ENCODE data around the gene MYO18B. TPM values are rescaled to one million over a fixed set of nuclear protein-coding genes. Genes with fewer than 3 reads are reported as not detected.

The MYO18B gene
- total RNA-seq, 2 donors from 2014 or later = 0.11 TPM; not detected in 1

GRCh38 chr22:25709758-25710157 lies 32.2 kb upstream of the MYO18B start:
- H3K4me3 ChIP-seq = no peak overlapping the region
- no peak overlapping the region for H3K27ac ChIP-seq
- H3K4me1 ChIP-seq = no peaks in the 10 kb centered on the region
- no peaks in the 10 kb centered on the region for H3K9me3 ChIP-seq
- H3K27me3 ChIP-seq = no peaks in the 10 kb centered on the region
- intact Hi-C loops (cut with DNase I) = no loop called here
- H3K36me3 ChIP-seq = no peaks in the 10 kb centered on the region
- no peak for DNase-seq
- no peak for TF ChIP-seq CTCF (IDR thresholded peaks at IDR 0.05)
- no peak overlapping the region for H3K9ac ChIP-seq (ENCODE audit: low read depth in 2 of 2, low read length in 2 of 2)

DNA sequence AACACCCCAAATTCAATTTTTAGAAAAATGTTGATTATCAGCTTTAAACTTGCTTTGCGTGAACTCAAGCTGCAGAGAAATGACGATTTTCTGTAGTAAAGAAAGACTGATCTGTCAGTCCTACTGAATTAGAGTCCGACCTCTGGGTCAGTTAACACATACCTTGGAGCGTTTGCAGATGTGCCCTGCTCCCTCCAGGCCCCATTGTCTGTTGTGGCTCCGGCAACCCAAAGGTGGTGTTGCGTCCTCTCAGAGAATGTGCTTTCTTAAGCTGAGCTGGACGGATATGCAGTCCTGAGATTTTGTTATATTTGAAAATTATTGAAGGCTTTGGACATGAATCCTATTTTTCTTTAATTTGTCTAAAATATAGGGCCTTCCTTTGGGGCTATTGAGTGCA lies 31.5 kb upstream of the MYO18B start:
- no peak for DNase-seq
- H3K36me3 ChIP-seq = no peaks in the 10 kb centered on the region
- no peak overlapping the region for H3K9ac ChIP-seq (ENCODE audit: low read depth in 2 of 2, low read length in 2 of 2)
- no peak overlapping the region for H3K4me3 ChIP-seq
- intact Hi-C loops (cut with DNase I) = no loop called here
- no peak for TF ChIP-seq CTCF (IDR thresholded peaks at IDR 0.05)
- H3K27me3 ChIP-seq = no peaks in the 10 kb centered on the region
- H3K4me1 ChIP-seq = no peaks in the 10 kb centered on the region
- H3K27ac ChIP-seq = no peak overlapping the region
- H3K9me3 ChIP-seq = no peaks in the 10 kb centered on the region

GRCh38 chr22:25711491-25711890 lies 30.5 kb upstream of the MYO18B start:
- TF ChIP-seq CTCF (IDR thresholded peaks at IDR 0.05) = no peak
- Histone ChIP-seq H3K27me3 (no peaks in the 10 kb centered on the region), H3K4me1 (no peaks in the 10 kb centered on the region), H3K36me3 (no peaks in the 10 kb centered on the region), H3K9me3 (no peaks in the 10 kb centered on the region), H3K4me3 (no peak overlapping the region), H3K27ac (no peak overlapping the region), H3K9ac (ENCODE audit: low read depth in 2 of 2, low read length in 2 of 2) (no peak overlapping the region)
- DNase-seq = no peak
- intact Hi-C loops (cut with DNase I) = no loop called here

DNA sequence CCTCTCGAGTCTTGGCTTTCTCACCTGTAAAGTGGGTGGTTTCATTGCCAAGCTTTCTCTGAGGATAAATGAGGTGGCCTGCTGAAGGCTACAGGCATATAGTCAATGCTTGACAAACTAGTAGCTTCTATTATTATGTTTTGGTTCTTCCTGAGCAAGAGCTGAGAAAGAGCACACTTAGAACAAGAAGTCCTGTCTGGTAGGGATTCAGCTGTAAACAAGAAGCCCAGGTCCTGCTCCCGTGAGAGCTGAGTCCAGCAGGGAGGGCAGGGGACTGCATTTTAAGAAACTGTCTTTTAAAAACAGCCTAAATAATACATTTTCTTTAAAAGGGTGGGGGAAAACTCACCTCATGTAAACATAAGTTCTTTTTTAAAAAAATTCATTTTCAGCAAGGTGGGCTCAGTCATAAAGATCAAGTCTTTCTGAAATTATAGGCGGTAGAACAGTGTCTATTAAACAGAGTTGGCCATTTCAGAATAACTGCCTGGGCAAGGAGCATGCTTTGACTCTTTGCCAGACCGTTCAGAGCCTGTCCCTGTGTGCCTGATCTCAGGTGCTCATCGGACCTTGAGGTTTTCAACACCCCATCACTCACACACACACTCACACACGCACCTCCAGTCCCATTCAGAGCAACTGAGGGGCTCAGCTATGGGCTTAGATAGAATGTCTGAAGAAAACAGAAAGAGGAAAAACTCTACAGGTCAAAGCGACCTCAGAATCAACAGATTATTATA lies 29.2 kb upstream of the MYO18B start:
- Histone ChIP-seq H3K27me3 (no peaks in the 10 kb centered on the region), H3K4me1 (no peaks in the 10 kb centered on the region), H3K9ac (ENCODE audit: low read depth in 2 of 2, low read length in 2 of 2) (no peak overlapping the region), H3K36me3 (no peaks in the 10 kb centered on the region), H3K9me3 (no peaks in the 10 kb centered on the region), H3K27ac (no peak overlapping the region), H3K4me3 (no peak overlapping the region)
- TF ChIP-seq CTCF (IDR thresholded peaks at IDR 0.05) = no peak
- DNase-seq = no peak
- intact Hi-C loops (cut with DNase I) = no loop called here

- no peak overlapping the region for H3K9ac ChIP-seq (ENCODE audit: low read depth in 2 of 2, low read length in 2 of 2)
- intact Hi-C loops (cut with DNase I) = no loop called here
- no peak overlapping the region for H3K27ac ChIP-seq
- no peaks in the 10 kb centered on the region for H3K4me1 ChIP-seq
- no peaks in the 10 kb centered on the region for H3K9me3 ChIP-seq
- no peak for DNase-seq
- H3K27me3 ChIP-seq = no peaks in the 10 kb centered on the region
- no peak overlapping the region for H3K4me3 ChIP-seq
- no peaks in the 10 kb centered on the region for H3K36me3 ChIP-seq
- no peak for TF ChIP-seq CTCF (IDR thresholded peaks at IDR 0.05)
Observed at GRCh38 chr22:25714070-25714469, 27.9 kb upstream of the MYO18B start.

All from colonic mucosa (tissue), 4 donors.